GM21423 (cell line): Measurements from ENCODE around the gene MED17.
"Not testable (repeated sequence)": the region's sequence is repeated elsewhere in the genome, so short reads cannot be mapped to it uniquely, and the experiment has no call there.

Experiments used
- ATAC-seq: cut with Tn5 transposase; IDR thresholded peaks from one replicate; pipeline ENCODE4 v1.9.1; 2021; ENCODE audit warnings: mild to moderate bottlenecking, moderate library complexity; ENCODE audit not compliant: unreplicated experiment

The MED17 gene

GRCh38 chr11:93757301-93757700, 26.8 kb upstream of the MED17 start:
- ATAC-seq: no peak

GRCh38 chr11:93757924-93758865, 25.9 kb upstream of the MED17 start:
- ATAC-seq: no peak

GRCh38 chr11:93759123-93759522, 25.0 kb upstream of the MED17 start:
- ATAC-seq: not testable (repeated sequence)

- no peak for ATAC-seq
Observed at GRCh38 chr11:93761910-93762309, 22.2 kb upstream of the MED17 start.

GRCh38 chr11:93765551-93765950, 18.5 kb upstream of the MED17 start:
- no peak for ATAC-seq

- no peak for ATAC-seq
Observed at GRCh38 chr11:93766504-93766903, 17.6 kb upstream of the MED17 start.

- no peak for ATAC-seq
Observed at GRCh38 chr11:93767018-93767417, 17.1 kb upstream of the MED17 start.

GRCh38 chr11:93770160-93770559, 13.9 kb upstream of the MED17 start:
- no peak for ATAC-seq

GRCh38 chr11:93772123-93772522, 12.0 kb upstream of the MED17 start:
- ATAC-seq: no peak

GRCh38 chr11:93773045-93773477, 11.0 kb upstream of the MED17 start:
- no peak for ATAC-seq

- no peak for ATAC-seq
Observed at GRCh38 chr11:93773601-93774200, 10.4 kb upstream of the MED17 start.

GRCh38 chr11:93774560-93774959, 9.5 kb upstream of the MED17 start:
- ATAC-seq: not testable (repeated sequence)

GRCh38 chr11:93775289-93775688, 8.8 kb upstream of the MED17 start:
- ATAC-seq: no peak

GRCh38 chr11:93783362-93783761, 720 bp upstream of the MED17 start:
- no peak for ATAC-seq

- peak; percentile 39 for ATAC-seq
Observed at GRCh38 chr11:93783765-93784144, 327 bp upstream of the MED17 start.

- peak; percentile 32 for ATAC-seq
Observed at GRCh38 chr11:93784935-93785360, 866 bp downstream of the MED17 start.

- no peak for ATAC-seq
Observed at GRCh38 chr11:93791493-93791892, 7.4 kb downstream of the MED17 start.

GRCh38 chr11:93796441-93797231, 12.6 kb downstream of the MED17 start:
- no peak for ATAC-seq

GRCh38 chr11:93801366-93801765, 17.3 kb downstream of the MED17 start:
- no peak for ATAC-seq

GRCh38 chr11:93804879-93805278, 20.8 kb downstream of the MED17 start:
- ATAC-seq: no peak

- no peak for ATAC-seq
Observed at GRCh38 chr11:93807980-93808379, 23.9 kb downstream of the MED17 start.
